GM10248 (cell line): ENCODE results near the gene MMADHC.

Experiments used
- CTCF ChIA-PET: fragments of 300-600 bp; sonication (Branson Sonifier 250); formaldehyde crosslinking; extraction: SDS; loops from one replicate; lab custom pipeline; 2021; ENCODE audit warnings: antibody characterized with exemption; lab: Yijun Ruan, JAX
- POLR2A ChIA-PET: fragments of 350-650 bp; sonication (Branson Sonifier 250); formaldehyde crosslinking; extraction: SDS; loops from one replicate; lab custom pipeline; 2020; ENCODE audit warnings: antibody characterized with exemption; lab: Yijun Ruan, JAX
- DNase-seq: peaks from one replicate; pipeline ENCODE4 v3.0.0; 2012; ENCODE audit errors: extremely low spot score
- TF ChIP-seq, protein P1 (sequence below): IDR thresholded peaks from 2 replicates; pipeline ENCODE4 v1.5.1; 2012; ENCODE audit warnings: mild to moderate bottlenecking, low read depth; ENCODE audit errors: extremely low read depth, missing control alignments, control extremely low read depth

The MMADHC gene

DNA sequence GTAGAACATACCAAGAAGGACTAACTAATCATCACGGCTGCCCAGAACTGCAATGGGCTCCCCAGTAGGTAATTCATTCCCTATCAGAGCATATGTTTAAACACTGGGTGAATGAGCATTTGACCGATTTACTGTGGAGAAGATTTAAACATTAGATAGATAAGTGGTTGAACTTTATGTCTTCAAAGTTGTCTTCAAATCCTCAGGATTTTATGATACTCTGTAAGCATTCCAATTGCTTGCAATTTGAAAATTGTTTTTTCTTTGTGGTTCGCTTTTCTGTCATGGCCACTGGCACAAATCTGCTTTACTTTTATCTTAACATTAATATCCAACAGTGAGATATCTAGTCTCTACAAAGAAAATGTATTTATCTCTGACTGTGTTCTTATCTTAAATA is 37.7 kb upstream of the MMADHC start:
- POLR2A ChIA-PET: no interaction called here
- TF ChIP-seq, protein P1, sequence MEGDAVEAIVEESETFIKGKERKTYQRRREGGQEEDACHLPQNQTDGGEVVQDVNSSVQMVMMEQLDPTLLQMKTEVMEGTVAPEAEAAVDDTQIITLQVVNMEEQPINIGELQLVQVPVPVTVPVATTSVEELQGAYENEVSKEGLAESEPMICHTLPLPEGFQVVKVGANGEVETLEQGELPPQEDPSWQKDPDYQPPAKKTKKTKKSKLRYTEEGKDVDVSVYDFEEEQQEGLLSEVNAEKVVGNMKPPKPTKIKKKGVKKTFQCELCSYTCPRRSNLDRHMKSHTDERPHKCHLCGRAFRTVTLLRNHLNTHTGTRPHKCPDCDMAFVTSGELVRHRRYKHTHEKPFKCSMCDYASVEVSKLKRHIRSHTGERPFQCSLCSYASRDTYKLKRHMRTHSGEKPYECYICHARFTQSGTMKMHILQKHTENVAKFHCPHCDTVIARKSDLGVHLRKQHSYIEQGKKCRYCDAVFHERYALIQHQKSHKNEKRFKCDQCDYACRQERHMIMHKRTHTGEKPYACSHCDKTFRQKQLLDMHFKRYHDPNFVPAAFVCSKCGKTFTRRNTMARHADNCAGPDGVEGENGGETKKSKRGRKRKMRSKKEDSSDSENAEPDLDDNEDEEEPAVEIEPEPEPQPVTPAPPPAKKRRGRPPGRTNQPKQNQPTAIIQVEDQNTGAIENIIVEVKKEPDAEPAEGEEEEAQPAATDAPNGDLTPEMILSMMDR: no peak
- CTCF ChIA-PET: no interaction called here
- no peak for DNase-seq

DNA sequence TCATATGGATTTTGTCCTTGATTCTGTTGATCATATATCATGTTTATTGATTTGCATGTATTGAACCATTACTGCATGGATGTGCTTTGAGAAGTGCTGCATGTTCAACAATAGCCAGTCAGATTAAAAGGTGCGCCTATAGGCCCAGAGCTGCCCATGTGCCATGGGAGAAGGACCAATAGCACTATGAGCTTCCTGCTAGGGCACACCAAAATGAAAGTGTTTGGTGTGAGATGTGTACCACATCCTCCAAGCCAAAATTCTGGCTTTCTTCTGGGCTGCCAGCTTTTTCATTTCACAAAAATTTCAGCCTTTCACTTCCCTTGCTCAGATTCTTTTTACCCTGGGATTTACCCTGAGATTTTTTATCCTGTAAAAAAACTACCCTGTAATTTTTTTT is 34.8 kb upstream of the MMADHC start:
- ChIA-PET CTCF (interaction anchor here (1.9 kb wide), 1 partner anchor 24 kb away, joined by 5 read pairs; no protein-coding TSS in a partner anchor), POLR2A (no interaction called here)
- TF ChIP-seq, protein P1: no peak
- DNase-seq: no peak

DNA sequence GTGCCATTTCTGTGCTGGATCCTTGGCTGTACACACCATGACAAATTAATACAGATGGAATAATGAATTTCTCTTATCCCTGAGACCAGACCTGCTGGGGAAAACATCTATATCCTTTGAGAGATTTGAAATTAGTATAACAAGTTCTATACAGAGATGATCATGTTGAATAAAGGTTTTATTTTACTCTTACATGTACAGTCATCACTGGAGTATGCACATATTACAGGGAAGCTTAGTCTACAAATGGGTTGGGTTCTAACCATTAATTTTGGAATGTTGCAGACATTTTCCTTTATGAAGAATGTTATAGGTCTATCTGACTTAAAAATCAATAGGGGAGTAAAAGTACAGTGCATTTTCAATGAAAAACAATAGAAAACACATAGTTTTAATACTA is 29.9 kb upstream of the MMADHC start:
- ChIA-PET CTCF (no interaction called here), POLR2A (no interaction called here)
- no peak for DNase-seq
- TF ChIP-seq, protein P1: no peak

DNA sequence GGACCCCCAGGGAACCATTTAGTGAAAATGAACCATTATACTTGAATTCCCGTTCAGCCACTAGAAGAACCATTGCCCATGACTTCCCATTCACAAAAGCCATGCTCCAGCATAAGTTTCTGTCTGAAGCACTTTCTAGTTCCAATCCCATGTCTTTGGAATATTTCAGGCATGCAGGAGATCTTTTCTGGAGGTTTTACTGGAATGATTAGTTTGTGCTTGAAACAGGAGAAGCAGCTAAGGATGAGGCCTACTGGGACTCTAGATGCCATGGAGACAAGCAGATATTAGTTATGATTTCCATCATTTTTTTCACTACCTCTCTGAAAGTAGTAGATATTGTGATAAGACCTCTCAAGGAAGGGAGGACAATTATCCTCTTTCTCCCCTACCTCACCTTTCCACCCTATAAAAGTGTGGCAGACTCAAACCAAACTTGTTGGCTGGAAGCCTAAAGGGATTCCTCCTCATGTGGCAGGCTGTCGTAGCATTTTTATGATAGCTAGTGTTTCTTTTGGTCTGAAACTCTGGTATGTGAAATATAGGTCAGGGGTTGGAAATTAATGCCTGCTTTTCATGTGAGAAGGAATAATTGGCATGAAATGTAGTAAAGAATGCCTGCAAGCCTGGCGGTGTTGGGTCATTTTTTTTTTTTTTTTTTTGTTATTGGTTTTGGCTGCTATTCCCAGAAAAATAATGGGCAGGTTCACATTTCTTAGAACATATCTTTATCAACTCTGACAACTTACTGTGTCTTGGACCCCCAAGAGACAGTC is 29.3 kb upstream of the MMADHC start:
- CTCF ChIA-PET: no interaction called here
- POLR2A ChIA-PET: no interaction called here
- TF ChIP-seq, protein P1: no peak
- DNase-seq: no peak

DNA sequence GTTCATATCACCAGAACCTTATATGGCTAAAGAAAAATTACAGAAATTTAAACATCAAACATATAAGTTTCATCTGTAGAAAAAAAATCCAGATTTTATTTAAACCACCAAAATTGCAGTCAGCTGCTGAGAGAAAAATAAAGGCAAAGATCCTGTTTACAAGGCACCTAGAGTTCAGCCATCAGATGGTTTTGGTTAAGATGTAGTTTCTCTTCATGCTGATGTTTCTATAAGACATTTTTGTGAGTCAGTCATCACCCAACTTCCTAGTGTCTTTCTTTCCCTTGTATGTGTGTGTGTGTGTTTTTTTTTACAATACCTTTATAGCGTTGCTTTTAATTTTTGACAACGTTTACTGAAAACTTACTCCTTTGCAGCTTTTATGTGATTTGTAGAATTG is 26.1 kb upstream of the MMADHC start:
- POLR2A ChIA-PET: no interaction called here
- DNase-seq: no peak
- CTCF ChIA-PET: interaction anchor here (1.1 to 2.5 kb wide), 4 partner anchors 10 to 33 kb away, joined by 3 to 7 read pairs (median 4); no protein-coding TSS in a partner anchor
- TF ChIP-seq, protein P1: no peak

DNA sequence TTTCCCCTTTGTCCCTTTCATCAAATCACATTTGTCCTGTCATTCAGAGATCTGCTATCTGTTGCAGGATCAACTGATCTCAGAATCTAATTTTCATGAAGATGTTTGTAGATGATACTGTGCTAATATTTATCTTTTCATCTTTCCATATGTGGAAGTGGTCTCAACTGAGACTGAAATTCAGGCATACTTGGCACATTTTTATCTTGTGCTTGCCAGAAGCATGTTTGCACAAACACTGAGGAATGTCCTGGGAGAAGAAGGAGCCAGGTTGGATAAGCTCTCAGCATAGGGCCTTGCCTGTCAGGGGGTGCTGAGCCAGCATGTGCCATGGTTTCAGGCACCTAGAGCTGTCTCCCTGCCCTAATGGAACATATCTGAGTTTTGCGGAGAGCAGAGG is 24.5 kb upstream of the MMADHC start:
- POLR2A ChIA-PET: no interaction called here
- DNase-seq: no peak

More for the DNA sequence above, 24.5 kb upstream of the MMADHC start:
- TF ChIP-seq, protein P1: no peak
- CTCF ChIA-PET: no interaction called here
